NCI-H2171 (cell line): ENCODE results near the gene SPAST.
"Not testable (repeated sequence)": the region's sequence is repeated elsewhere in the genome, so short reads cannot be mapped to it uniquely, and the experiment has no call there.

Experiments
- DNase-seq: peaks from one replicate; lab custom pipeline; 2025; lab: John Stamatoyannopoulos, UW

SPAST gene

GRCh38 chr2:32063310-32064020 is at the start of gene SPAST:
TSS of gene SPAST (plus strand) at chr2:32063556. CDS start at chr2:32063832, 276 bp downstream.
- peak; percentile 95 for DNase-seq

GRCh38 chr2:32018789-32019482 is 44.4 kb upstream of the SPAST start:
- DNase-seq, result not testable (repeated sequence)

- not testable (repeated sequence) for DNase-seq
Measured at GRCh38 chr2:32034198-32034887, 29.0 kb upstream of the SPAST start.

GRCh38 chr2:32039447-32040219 is 23.7 kb upstream of the SPAST start, which contains the start of gene DPY30:
TSS of gene DPY30 (minus strand) at chr2:32039805. CDS start at chr2:32039456, 349 bp downstream.
- peak; percentile 84 for DNase-seq

- DNase-seq, result no peak
Measured at GRCh38 chr2:32043561-32043960, 19.8 kb upstream of the SPAST start.

GRCh38 chr2:32051836-32052439 is 11.4 kb upstream of the SPAST start:
- DNase-seq, result no peak

GRCh38 chr2:32054583-32054982 is 8.8 kb upstream of the SPAST start:
- DNase-seq, result not testable (repeated sequence)

GRCh38 chr2:32058130-32058529 is 5.2 kb upstream of the SPAST start:
- no peak for DNase-seq

- no peak for DNase-seq
Measured at GRCh38 chr2:32060266-32060665, 3.1 kb upstream of the SPAST start.

- no peak for DNase-seq
Measured at GRCh38 chr2:32061430-32061829, 1.9 kb upstream of the SPAST start.

GRCh38 chr2:32061973-32062861 is 1.1 kb upstream of the SPAST start:
- no peak for DNase-seq

- DNase-seq, result peak; percentile 34
Measured at GRCh38 chr2:32064021-32064601, 755 bp downstream of the SPAST start.

GRCh38 chr2:32064713-32065112 is 1.4 kb downstream of the SPAST start:
- DNase-seq, result no peak

GRCh38 chr2:32067549-32067948 is 4.2 kb downstream of the SPAST start:
- DNase-seq, result no peak

GRCh38 chr2:32074134-32074506 is 10.8 kb downstream of the SPAST start:
- no peak for DNase-seq

GRCh38 chr2:32095671-32096070 is 32.3 kb downstream of the SPAST start:
- no peak for DNase-seq

GRCh38 chr2:32108111-32108510 is 44.8 kb downstream of the SPAST start:
- DNase-seq, result no peak

- DNase-seq, result no peak
Measured at GRCh38 chr2:32118055-32118454, 54.7 kb downstream of the SPAST start.

GRCh38 chr2:32119161-32119560 is 55.8 kb downstream of the SPAST start:
- no peak for DNase-seq

- DNase-seq, result no peak
Measured at GRCh38 chr2:32124660-32125059, 61.3 kb downstream of the SPAST start.
